Fibroblast of lung (primary cell): ENCODE results near the gene STK32C. TPM values are rescaled to one million over a fixed set of nuclear protein-coding genes. Genes with fewer than 3 reads are reported as not detected.

Experiments used
- DNase-seq, 2 donors: peaks; one replicate each; pipeline versions ENCODE4 v3.0.0 to v3.0.0-alpha.2; 2010; ENCODE audit warnings: low read depth in 2 of 2
- H2AFZ ChIP-seq: 2 replicates; pipeline ENCODE4 v1.5.1; 2012; ENCODE audit warnings: low read length, control low read depth, inconsistent platforms
- H3K27ac ChIP-seq: 2 replicates; pipeline ENCODE4 v1.5.1; 2011; ENCODE audit warnings: low read length, control low read depth; ENCODE audit not compliant: insufficient read depth
- H3K27me3 ChIP-seq: 2 replicates; pipeline ENCODE4 v1.5.1; 2011; ENCODE audit warnings: mild to moderate bottlenecking, low read length; ENCODE audit not compliant: control insufficient read depth, insufficient read depth
- H3K36me3 ChIP-seq: 2 replicates; pipeline ENCODE4 v1.5.1; 2011; ENCODE audit warnings: low read length; ENCODE audit not compliant: control insufficient read depth, insufficient read depth
- H3K4me1 ChIP-seq: 2 replicates; pipeline ENCODE4 v1.5.1; 2011; ENCODE audit warnings: low read length; ENCODE audit not compliant: control insufficient read depth, insufficient read depth; ENCODE audit errors: extremely low read depth
- H3K4me2 ChIP-seq: 2 replicates; pipeline ENCODE4 v1.5.1; 2011; ENCODE audit warnings: low read length, control low read depth; ENCODE audit not compliant: insufficient read depth; ENCODE audit errors: extremely low read depth
- H3K4me3 ChIP-seq, 4 experiments: fragments of 200-600 bp in 1 of 4; sonication (generic) in 1 of 4; replicated peaks in 1 of 4; 2 replicates each; pipeline ENCODE4 v1.5.1; 2011 to 2016; ENCODE audit warnings: low read length in 4 of 4, low read depth in 3 of 4, mild to moderate bottlenecking in 3 of 4, control low read depth in 2 of 4, inconsistent platforms in 1 of 4, mixed read lengths in 1 of 4; ENCODE audit not compliant: insufficient read depth in 1 of 4; ENCODE audit errors: control extremely low read depth in 1 of 4
- H3K79me2 ChIP-seq: 2 replicates; pipeline ENCODE4 v1.5.1; 2012; ENCODE audit warnings: mild to moderate bottlenecking, low read length, inconsistent platforms; ENCODE audit not compliant: control insufficient read depth, insufficient read depth
- H3K9ac ChIP-seq: 2 replicates; pipeline ENCODE4 v1.5.1; 2011; ENCODE audit warnings: mild to moderate bottlenecking, low read length, control low read depth; ENCODE audit not compliant: insufficient read depth
- H3K9me3 ChIP-seq: 2 replicates; pipeline ENCODE4 v1.5.1; 2012; ENCODE audit warnings: low read depth, low read length; ENCODE audit not compliant: control insufficient read depth, insufficient read depth
- H4K20me1 ChIP-seq: 2 replicates; pipeline ENCODE4 v1.5.1; 2011; ENCODE audit warnings: low read length; ENCODE audit not compliant: control insufficient read depth, insufficient read depth; ENCODE audit errors: extremely low read depth
- EZH2 ChIP-seq: IDR thresholded peaks from 2 replicates; pipeline ENCODE4 v1.5.1; 2012; ENCODE audit warnings: low read length, control low read depth, mild to moderate bottlenecking; ENCODE audit errors: missing control alignments
- polyA plus RNA-seq, 2 donors: library from polyadenylated mRNA; depleted of rRNA in 1 of 2; stranded (reverse) in 1 of 2; unstranded in 1 of 2; fragments of >200 nt; gene quantifications; 2 replicates each; pipeline ENCODE4 v1.2.1, GENCODE V29; 2011 to 2012; ENCODE audit warnings: missing spikeins in 1 of 2
- total RNA-seq: library from RNA; depleted of rRNA; stranded (reverse); fragments of >200 nt; gene quantifications from 2 replicates; pipeline ENCODE4 v1.2.1, GENCODE V29; 2014
- TF ChIP-seq, protein P1 (sequence below), 2 donors: IDR thresholded peaks in 1 of 2; conservative IDR thresholded peaks in 1 of 2; 1 replicate in 1 of 2; 2 replicates in 1 of 2; pipeline ENCODE4 v1.5.1; 2011 to 2012; ENCODE audit warnings: low read length in 2 of 2, control low read depth in 1 of 2, inconsistent platforms in 1 of 2, low read depth in 1 of 2, mild to moderate bottlenecking in 1 of 2

The STK32C gene
- total and polyA plus RNA-seq, 2 donors (not counting 1 experiment from before 2014, with no cell fraction given): 4.4 to 21.5 TPM

DNA sequence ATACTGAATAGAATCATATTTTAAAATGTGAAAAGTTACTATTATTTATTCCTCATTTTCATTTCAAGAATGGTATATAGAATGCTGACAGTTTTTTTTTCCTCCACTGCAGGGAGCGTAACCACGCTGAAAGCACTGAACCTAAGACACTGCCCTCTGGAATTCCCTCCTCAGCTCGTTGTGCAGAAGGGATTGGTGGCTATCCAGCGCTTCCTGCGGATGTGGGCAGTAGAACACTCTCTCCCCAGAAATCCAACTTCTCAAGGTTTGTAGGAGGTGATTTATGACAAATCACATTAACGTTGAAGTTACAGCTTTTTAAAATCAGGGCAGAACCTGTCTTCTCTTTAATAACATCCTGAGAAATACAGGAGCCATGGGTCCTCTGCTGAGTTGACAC lies 36.6 kb upstream of the STK32C start:
- peaks cover 2% of the 10 kb centered on the region for H3K36me3 ChIP-seq
- no peak for TF ChIP-seq EZH2
- TF ChIP-seq, protein P1, sequence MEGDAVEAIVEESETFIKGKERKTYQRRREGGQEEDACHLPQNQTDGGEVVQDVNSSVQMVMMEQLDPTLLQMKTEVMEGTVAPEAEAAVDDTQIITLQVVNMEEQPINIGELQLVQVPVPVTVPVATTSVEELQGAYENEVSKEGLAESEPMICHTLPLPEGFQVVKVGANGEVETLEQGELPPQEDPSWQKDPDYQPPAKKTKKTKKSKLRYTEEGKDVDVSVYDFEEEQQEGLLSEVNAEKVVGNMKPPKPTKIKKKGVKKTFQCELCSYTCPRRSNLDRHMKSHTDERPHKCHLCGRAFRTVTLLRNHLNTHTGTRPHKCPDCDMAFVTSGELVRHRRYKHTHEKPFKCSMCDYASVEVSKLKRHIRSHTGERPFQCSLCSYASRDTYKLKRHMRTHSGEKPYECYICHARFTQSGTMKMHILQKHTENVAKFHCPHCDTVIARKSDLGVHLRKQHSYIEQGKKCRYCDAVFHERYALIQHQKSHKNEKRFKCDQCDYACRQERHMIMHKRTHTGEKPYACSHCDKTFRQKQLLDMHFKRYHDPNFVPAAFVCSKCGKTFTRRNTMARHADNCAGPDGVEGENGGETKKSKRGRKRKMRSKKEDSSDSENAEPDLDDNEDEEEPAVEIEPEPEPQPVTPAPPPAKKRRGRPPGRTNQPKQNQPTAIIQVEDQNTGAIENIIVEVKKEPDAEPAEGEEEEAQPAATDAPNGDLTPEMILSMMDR (conservative IDR thresholded peaks at IDR 0.05 in 1 of 2, IDR thresholded peaks at IDR 0.05 in 1 of 2; ENCODE audit: low read depth in 1 of 2, low read length in 2 of 2): no peak
- DNase-seq: no peak
- no peak overlapping the region for H3K27ac ChIP-seq
- no peaks in the 10 kb centered on the region for H4K20me1 ChIP-seq
- H2AFZ ChIP-seq: no peak overlapping the region
- H3K9ac ChIP-seq: no peak overlapping the region
- no peaks in the 10 kb centered on the region for H3K27me3 ChIP-seq
- H3K4me1 ChIP-seq: no peaks in the 10 kb centered on the region
- no peaks in the 10 kb centered on the region for H3K9me3 ChIP-seq
- no peaks in the 10 kb centered on the region for H3K79me2 ChIP-seq
- no peak overlapping the region for H3K4me2 ChIP-seq
- no peak overlapping the region for H3K4me3 ChIP-seq

GRCh38 chr10:132342553-132342952 lies 34.8 kb upstream of the STK32C start:
- no peaks in the 10 kb centered on the region for H3K4me1 ChIP-seq
- TF ChIP-seq, protein P1 (conservative IDR thresholded peaks at IDR 0.05 in 1 of 2, IDR thresholded peaks at IDR 0.05 in 1 of 2; ENCODE audit: low read depth in 1 of 2, low read length in 2 of 2): no peak
- no peak for TF ChIP-seq EZH2
- H3K27me3 ChIP-seq: no peaks in the 10 kb centered on the region
- H2AFZ ChIP-seq: no peak overlapping the region
- H3K4me3 ChIP-seq: no peak overlapping the region
- no peaks in the 10 kb centered on the region for H3K9me3 ChIP-seq
- DNase-seq: no peak
- no peak overlapping the region for H3K9ac ChIP-seq
- peaks cover 2% of the 10 kb centered on the region for H3K36me3 ChIP-seq
- no peaks in the 10 kb centered on the region for H4K20me1 ChIP-seq
- no peak overlapping the region for H3K4me2 ChIP-seq
- H3K27ac ChIP-seq: no peak overlapping the region
- no peaks in the 10 kb centered on the region for H3K79me2 ChIP-seq

DNA sequence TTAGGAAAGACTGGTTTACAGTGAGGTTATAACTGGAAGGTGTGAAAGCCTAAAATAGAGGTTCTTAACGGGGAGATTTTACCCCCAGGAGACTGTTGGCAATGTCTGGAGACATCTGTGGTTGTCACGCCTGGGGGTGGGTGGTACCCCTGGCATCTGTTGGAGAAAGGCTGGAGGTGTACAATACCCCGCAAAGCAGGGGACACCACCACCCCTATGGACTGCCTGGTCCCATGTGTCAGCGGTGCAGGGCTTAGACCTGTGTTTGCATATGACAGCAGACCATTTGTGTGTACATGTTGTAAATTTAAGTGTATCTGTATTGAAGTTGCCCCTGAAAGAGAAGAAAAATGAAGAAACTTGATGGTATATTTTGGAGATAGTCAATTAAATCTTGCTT lies 34.0 kb upstream of the STK32C start:
- Histone ChIP-seq H3K27me3 (no peaks in the 10 kb centered on the region), H3K4me2 (no peak overlapping the region), H3K4me3 (no peak overlapping the region), H3K79me2 (no peaks in the 10 kb centered on the region), H3K9ac (no peak overlapping the region), H3K4me1 (no peaks in the 10 kb centered on the region), H3K9me3 (no peaks in the 10 kb centered on the region), H2AFZ (no peak overlapping the region), H3K36me3 (peaks cover 2% of the 10 kb centered on the region), H3K27ac (no peak overlapping the region), H4K20me1 (no peaks in the 10 kb centered on the region)
- TF ChIP-seq EZH2: no peak
- DNase-seq: no peak
